ENCODE data around the gene ASPDH. TPM values are rescaled to one million over a fixed set of nuclear protein-coding genes. Genes with fewer than 3 reads are reported as not detected.

ASPDH gene
- total RNA-seq, 1 experiment from 2014 or later = not detected

DNA sequence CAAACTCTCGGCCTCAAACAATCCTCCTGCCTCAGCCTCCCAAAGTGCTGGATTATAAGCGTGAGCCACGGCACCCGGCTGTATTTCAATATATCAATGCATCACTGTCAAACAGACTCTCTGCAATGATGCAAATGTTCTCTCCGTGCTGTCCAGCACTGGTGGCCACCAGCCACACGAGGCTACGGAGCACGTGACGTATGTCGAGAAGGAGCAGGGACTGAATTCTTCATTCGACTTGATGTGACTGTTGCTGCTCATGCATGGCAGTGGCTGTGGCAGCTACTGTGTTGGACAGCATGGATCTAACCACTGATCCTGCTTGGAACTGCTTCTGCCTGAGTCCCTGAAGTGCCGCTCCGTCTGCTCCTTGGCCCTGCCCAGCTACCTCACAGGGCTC, 44.7 kb upstream of the ASPDH start:
- BruUV-seq (replicated peaks) = no TSS peak
- intact Hi-C loops (cut with micrococcal nuclease; ENCODE audit: unreplicated experiment) = no loop called here
- POLR2A ChIA-PET = no interaction called here

DNA sequence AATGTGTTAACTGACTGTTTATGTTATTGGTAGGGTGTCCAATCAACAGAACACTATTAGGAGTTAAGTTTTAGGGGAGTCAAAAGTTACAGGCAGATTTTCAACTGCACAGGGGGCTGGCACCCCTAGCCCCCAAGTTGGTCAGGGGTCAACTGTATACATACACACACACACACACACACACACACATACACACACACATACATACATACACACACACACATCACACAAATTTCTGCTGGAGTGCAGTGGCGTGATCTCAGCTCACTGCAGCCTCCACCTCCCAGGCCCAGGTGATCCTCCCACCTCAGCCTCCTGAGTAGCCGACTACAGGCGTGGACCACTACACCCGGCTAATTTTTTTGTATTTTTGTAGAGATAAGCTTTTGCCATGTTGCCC, 44.3 kb upstream of the ASPDH start:
- no peaks in the 10 kb centered on the region for H3K4me1 ChIP-seq (ENCODE audit: control insufficient read depth, insufficient read depth, low read length)
- no peaks in the 10 kb centered on the region for H3K27me3 ChIP-seq (ENCODE audit: control insufficient read depth, insufficient read depth, low read length)
- no peak for TF ChIP-seq SIN3A (IDR thresholded peaks at IDR 0.05; ENCODE audit: borderline replicate concordance, insufficient read depth, low read depth, low read length)
- no peak for TF ChIP-seq POLR2AphosphoS5 (IDR thresholded peaks at IDR 0.05; ENCODE audit: low read depth, low read length)
- TF ChIP-seq, protein P1, sequence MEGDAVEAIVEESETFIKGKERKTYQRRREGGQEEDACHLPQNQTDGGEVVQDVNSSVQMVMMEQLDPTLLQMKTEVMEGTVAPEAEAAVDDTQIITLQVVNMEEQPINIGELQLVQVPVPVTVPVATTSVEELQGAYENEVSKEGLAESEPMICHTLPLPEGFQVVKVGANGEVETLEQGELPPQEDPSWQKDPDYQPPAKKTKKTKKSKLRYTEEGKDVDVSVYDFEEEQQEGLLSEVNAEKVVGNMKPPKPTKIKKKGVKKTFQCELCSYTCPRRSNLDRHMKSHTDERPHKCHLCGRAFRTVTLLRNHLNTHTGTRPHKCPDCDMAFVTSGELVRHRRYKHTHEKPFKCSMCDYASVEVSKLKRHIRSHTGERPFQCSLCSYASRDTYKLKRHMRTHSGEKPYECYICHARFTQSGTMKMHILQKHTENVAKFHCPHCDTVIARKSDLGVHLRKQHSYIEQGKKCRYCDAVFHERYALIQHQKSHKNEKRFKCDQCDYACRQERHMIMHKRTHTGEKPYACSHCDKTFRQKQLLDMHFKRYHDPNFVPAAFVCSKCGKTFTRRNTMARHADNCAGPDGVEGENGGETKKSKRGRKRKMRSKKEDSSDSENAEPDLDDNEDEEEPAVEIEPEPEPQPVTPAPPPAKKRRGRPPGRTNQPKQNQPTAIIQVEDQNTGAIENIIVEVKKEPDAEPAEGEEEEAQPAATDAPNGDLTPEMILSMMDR (IDR thresholded peaks at IDR 0.05) = no peak
- TF ChIP-seq, protein P2, sequence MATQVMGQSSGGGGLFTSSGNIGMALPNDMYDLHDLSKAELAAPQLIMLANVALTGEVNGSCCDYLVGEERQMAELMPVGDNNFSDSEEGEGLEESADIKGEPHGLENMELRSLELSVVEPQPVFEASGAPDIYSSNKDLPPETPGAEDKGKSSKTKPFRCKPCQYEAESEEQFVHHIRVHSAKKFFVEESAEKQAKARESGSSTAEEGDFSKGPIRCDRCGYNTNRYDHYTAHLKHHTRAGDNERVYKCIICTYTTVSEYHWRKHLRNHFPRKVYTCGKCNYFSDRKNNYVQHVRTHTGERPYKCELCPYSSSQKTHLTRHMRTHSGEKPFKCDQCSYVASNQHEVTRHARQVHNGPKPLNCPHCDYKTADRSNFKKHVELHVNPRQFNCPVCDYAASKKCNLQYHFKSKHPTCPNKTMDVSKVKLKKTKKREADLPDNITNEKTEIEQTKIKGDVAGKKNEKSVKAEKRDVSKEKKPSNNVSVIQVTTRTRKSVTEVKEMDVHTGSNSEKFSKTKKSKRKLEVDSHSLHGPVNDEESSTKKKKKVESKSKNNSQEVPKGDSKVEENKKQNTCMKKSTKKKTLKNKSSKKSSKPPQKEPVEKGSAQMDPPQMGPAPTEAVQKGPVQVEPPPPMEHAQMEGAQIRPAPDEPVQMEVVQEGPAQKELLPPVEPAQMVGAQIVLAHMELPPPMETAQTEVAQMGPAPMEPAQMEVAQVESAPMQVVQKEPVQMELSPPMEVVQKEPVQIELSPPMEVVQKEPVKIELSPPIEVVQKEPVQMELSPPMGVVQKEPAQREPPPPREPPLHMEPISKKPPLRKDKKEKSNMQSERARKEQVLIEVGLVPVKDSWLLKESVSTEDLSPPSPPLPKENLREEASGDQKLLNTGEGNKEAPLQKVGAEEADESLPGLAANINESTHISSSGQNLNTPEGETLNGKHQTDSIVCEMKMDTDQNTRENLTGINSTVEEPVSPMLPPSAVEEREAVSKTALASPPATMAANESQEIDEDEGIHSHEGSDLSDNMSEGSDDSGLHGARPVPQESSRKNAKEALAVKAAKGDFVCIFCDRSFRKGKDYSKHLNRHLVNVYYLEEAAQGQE (IDR thresholded peaks at IDR 0.05; ENCODE audit: insufficient read depth in 1 of 2, low read depth in 2 of 2, low read length in 1 of 2) = no peak
- TF ChIP-seq TCF7L2 (IDR thresholded peaks at IDR 0.05; ENCODE audit: low read depth, low read length) = no peak
- intact Hi-C loops (cut with micrococcal nuclease; ENCODE audit: unreplicated experiment) = no loop called here
- ChIA-PET POLR2A (no interaction called here), CTCF (interaction anchor here (0.6 kb wide), 2 partner anchors 9 to 1717 kb away, joined by 3 to 7 read pairs; no protein-coding TSS in a partner anchor)
- no TSS peak for BruUV-seq (replicated peaks)
- ATAC-seq = no peak
- H3K27ac ChIP-seq (ENCODE audit: low read length) = no peak overlapping the region
- in situ Hi-C loops (cut with HindIII; ENCODE audit: low pct_unique_long_range_greater_than_20kb, low sequenced_read_pairs) = no loop called here
- H3K4me3 ChIP-seq (ENCODE audit: low read depth in 2 of 2, low read length in 2 of 2) = no peak overlapping the region
- no peaks in the 10 kb centered on the region for H3K9me3 ChIP-seq (ENCODE audit: control insufficient read depth, insufficient read depth, low read depth, low read length)
- no peak for DNase-seq (ENCODE audit: low read depth, low spot score)
- no peaks in the 10 kb centered on the region for H3K36me3 ChIP-seq (ENCODE audit: control insufficient read depth, insufficient read depth, low read length)

More for the DNA sequence above, 44.7 kb upstream of the ASPDH start:
- Histone ChIP-seq H3K9me3 (ENCODE audit: control insufficient read depth, insufficient read depth, low read depth, low read length) (no peaks in the 10 kb centered on the region), H3K27me3 (ENCODE audit: control insufficient read depth, insufficient read depth, low read length) (no peaks in the 10 kb centered on the region), H3K4me3 (ENCODE audit: low read depth in 2 of 2, low read length in 2 of 2) (no peak overlapping the region), H3K4me1 (ENCODE audit: control insufficient read depth, insufficient read depth, low read length) (no peaks in the 10 kb centered on the region), H3K27ac (ENCODE audit: low read length) (no peak overlapping the region), H3K36me3 (ENCODE audit: control insufficient read depth, insufficient read depth, low read length) (no peaks in the 10 kb centered on the region)
- DNase-seq (ENCODE audit: low read depth, low spot score) (no peak), ATAC-seq (no peak)
- in situ Hi-C loops (cut with HindIII; ENCODE audit: low pct_unique_long_range_greater_than_20kb, low sequenced_read_pairs) = no loop called here
- TF ChIP-seq, protein P1 (IDR thresholded peaks at IDR 0.05) = no peak
- TF ChIP-seq TCF7L2 (IDR thresholded peaks at IDR 0.05; ENCODE audit: low read depth, low read length) (no peak), SIN3A (IDR thresholded peaks at IDR 0.05; ENCODE audit: borderline replicate concordance, insufficient read depth, low read depth, low read length) (no peak), POLR2AphosphoS5 (IDR thresholded peaks at IDR 0.05; ENCODE audit: low read depth, low read length) (no peak)
- TF ChIP-seq, protein P2 (IDR thresholded peaks at IDR 0.05; ENCODE audit: insufficient read depth in 1 of 2, low read depth in 2 of 2, low read length in 1 of 2) = no peak
- CTCF ChIA-PET = interaction anchor here (0.6 kb wide), 1 partner anchor 1716 kb away, joined by 3 read pairs; no protein-coding TSS in a partner anchor

Data from Panc1 (cell line).